NCI-H146 treated with DMSO at 0.1 percent for 48 hours (cell line): Measurements from ENCODE around the gene TBL1X.
"Not testable (repeated sequence)": the region's sequence is repeated elsewhere in the genome, so short reads cannot be mapped to it uniquely, and the experiment has no call there.

ENCODE experiments used
- DNase-seq: peaks from one replicate; lab custom pipeline; 2025; ENCODE audit not compliant: unreplicated experiment; lab: John Stamatoyannopoulos, UW

TBL1X gene

DNA sequence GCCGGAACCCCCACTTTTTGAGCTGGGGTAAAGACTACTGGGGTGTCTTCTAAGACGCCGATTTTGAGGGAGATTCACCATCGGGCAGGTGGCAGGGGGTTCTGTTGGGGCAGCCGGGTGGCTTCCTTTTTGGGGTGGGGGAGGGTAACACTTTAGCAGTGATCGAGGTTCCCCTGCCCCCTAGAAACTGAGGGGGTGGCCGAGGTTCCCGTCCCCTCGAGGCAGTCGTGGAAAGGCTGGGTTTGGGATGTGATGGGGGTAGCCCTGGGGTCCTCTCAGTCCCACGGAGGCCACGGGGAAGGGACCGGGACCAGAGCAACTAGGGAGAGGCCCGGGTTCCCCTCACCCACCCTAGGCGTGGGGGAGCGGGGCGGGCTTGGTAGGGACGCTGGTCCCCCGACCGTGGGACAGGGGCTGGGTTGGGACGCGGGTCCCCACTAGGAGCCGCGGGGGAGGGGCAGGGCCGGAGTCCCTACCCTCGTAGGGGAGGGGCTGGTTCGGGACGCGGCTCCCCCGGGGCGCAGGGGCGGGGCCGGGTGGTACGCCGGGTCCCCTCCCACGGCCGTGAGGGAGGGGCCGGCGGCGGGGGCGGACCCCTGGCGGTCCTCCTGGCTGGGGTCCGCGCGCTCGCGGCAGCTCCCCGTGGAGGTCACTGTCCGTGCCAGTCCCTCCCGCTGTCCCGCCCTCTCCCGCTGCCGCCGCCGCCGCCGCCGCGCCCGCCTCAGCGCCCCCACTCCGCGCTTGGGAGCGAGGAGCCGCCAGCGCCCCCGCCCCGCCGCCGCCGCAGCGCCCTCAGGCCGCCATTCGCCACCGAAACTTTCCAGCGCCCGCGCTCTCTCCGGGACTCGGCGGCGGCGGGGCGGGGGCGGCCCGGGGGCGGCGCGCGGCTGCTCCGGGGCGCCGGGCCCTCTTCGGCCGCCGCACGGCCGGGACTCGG lies at the start of gene TBL1X:
Gene TBL1X, plus strand, starts transcription at position 624 of the 937 bp plus-strand sequence. CDS start 188,529 bp downstream, outside the sequence.
- peak; percentile 15 for DNase-seq

DNA sequence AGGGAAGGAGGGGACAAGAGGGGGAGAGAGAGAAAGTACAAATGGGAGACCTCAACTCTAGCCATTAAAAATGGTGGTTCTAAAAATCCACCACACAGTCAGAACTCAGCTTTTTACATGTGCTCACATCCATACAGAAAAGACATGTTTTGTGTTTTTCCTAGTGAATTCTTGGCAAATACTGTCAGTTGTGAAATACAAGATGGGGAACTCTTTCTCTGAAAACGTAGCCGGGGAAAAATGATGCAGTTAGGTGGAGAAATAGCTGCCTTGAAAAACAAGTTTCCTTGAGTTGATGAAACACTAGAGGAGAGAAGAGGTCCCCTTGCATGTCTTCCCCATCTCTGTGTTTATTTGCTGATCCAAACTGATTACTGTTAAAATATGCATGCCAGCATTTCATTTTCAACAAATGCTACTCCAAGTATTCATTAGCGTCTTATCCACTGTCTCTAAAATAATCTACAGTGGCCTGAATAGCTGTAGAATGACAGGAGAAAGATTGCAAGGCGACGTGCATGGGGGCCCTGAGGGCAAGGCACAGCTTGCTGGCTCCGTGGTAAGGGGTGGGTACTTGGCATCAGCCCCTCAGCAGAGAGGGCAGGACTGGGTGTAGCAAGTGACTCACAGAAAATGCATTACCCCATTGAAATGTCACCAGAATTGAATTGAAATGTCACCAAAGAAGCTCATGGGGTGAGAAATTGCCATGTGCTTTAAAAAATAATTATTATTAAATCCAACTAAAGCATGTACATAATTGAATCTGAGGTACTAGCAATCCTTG lies 48.1 kb upstream of the TBL1X start:
- no peak for DNase-seq

DNA sequence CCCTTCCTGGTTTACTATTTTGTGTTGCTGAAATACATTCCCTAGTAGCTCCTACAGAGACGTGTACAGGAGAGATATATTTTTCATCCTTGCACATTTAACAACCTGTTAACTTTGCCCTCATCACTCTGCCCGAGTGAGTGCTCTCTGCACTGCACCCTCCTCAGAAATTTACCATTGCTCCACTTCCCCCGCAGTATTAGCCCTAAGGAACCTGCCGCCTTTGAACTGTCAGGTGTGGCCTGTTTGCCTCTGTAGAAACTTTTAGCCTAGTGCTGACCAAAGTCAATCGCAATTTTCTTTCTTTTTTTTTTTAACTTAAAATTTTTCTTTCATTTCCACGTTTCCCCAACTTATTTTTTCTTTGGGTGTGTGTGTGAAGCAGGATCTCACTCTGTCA lies 46.6 kb upstream of the TBL1X start:
- DNase-seq: no peak

DNA sequence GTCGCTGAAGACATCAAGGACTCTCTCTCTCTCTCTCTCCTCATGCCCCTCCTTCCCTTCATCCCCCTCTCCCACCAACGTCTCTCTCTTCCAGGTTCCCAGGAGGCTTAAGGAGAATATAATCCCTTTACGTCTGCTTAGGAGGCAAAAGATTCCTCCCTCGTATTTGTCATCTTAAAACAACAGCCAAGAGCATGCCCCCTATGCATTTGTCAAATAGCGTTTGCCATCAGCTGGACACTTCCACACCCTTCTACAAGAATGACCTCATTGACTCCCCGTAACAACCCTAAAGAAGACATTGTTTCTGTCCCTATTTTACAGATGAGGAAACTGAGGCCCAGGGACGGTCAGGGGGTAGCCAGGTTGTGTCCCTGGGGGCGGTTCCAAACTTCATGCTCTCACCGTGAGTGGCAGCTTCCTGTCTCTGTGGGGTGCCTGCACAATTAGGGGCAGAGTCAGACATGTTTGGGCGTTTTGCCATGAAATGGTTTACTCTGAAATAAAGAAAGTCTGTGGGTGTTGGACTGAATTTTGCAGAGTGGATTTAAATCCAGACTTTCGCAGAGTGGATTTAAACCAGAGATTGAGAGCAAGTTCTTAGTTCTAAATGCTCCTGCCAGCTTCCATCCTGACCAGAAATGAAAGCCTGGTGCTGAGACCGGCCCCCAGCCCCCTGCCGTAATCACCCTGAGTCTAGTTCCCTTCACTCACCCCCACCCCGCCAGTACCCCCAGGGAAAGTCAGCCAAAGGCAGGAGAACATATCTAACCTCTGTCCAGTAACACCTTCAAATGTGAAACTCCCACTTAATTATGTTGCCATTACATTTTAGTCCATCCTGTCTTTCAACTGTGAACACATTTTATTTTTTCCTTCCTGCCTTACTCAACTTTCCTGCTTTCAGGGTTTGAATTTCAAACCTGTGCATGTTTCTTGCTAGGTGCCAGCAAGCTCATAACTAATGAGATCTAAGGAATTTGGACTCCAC lies 44.3 kb upstream of the TBL1X start:
- DNase-seq: peak; percentile 5

DNA sequence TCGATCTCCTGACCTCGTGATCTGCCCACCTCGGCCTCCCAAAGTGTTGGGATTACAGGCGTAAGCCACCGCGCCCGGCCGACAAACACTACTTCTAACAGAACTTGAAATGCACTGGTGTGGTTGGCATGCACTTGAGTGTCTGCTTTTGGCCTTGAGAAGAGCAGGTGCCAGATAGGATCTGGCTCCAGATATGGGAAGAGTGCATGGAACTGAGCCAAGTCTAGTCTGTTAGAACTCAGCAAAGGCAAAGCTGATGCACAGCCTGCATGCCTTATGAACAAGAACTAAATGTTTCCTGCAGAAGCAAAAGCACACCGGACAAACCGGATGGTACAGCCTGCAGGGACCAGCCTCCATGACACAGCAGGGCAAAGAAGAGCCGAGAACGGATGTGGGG lies 35.1 kb upstream of the TBL1X start:
- DNase-seq: no peak

DNA sequence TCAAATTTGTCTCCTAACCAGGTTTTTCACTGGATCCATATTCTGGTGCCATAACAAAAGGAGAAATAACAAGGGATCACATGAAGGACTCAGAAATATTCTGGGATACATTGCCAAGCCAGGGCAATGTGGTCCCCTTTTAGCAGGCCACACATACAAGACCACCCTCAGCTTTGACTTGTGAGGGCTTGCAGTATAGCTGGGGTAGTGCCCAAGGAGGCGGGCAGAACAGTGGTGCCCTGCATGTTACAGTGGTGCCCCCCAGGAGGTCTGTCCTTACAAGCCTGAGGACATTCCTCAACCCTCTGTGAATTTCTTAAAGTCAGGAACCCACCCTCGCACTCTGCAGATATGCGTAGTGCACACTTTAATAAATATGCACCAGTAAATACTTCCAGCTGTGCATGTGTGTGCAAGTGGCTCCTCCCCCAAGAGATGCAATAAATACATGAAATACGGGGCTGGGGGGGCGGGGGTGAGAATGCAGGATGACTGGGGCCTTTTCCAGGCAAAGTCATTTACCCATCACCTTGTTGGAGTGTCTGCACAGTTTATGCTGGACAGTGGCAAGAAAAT lies 34.4 kb upstream of the TBL1X start:
- no peak for DNase-seq

DNA sequence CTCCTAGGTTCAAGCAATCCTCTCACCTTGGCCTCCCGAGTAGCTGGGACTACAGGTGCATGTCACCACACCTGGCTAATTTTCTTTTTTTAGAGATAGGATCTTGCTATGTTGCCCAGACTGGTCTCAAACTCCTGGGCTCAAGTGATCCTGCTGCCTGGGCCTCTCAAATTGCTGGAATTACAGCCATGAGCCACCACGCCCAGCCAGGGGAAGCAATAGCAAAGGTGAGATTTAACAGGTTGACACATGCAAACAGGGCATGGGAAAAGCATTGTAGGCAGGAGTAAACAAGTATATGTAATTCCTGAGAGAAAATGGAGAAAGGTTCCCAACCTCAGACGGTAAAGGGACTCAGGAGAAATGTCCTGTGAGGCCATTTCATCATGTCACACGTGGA lies 33.6 kb upstream of the TBL1X start:
- DNase-seq: no peak

DNA sequence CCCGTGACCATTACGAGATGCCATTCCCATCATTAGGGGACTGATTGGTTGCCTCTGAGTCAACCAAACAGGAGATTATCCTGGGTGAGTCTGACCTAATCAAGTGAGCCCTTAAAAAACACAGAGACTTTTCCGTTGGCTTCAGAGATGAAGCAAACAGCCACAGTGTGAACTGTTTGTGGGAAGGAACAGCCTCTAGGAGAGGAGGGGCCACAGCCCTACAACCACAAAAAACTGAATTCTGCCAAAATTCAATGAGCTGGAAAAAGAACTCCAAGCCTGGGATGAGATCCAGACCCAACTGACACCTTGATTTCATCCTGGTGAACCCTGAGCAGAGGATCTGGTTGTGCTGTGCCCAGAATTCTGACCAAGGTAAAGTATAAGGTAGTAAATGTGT lies 31.3 kb upstream of the TBL1X start:
- no peak for DNase-seq

DNA sequence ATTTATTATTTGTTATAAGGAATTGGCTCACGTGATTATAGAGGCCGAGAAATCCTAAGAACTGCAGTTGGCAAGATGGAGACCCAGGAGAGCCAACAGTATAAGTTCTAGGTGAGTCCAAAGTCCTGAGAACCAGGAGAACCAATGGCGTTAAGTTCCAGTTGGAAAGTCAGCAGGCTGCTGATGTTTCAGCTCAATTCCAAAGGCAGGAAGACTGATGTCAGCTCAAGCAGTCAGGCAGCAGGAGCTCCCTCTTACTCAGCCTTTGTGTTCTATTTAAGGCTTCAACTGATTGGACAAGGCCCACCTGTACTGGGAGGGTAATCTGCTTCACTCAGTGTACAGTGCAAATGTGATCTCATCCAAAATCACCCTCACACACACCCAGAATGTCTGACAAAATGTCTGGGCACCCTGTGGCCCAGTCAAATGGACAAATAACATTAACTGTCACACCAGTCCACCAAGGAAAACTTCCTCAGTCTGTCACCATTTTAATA lies 30.8 kb upstream of the TBL1X start:
- DNase-seq: no peak

DNA sequence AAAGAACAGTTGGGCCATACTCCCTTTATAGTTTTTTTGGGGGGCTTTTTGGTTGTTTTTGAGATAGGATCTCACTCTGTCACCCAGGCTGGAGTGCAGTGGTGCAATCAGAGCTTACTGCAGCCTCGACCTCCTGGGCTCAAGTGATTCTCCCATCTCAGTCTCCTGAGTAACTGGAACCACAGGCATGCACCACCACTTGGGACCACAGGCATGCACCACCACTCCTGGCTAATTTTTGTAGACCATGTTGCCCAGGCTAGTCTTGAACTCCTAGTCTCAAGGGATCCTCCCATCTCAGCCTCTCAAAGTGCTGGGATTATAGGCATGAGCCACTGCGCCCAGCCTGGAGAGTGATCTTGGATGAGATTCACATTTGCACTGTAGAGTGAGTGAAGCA lies 29.8 kb upstream of the TBL1X start:
- not testable (repeated sequence) for DNase-seq

DNA sequence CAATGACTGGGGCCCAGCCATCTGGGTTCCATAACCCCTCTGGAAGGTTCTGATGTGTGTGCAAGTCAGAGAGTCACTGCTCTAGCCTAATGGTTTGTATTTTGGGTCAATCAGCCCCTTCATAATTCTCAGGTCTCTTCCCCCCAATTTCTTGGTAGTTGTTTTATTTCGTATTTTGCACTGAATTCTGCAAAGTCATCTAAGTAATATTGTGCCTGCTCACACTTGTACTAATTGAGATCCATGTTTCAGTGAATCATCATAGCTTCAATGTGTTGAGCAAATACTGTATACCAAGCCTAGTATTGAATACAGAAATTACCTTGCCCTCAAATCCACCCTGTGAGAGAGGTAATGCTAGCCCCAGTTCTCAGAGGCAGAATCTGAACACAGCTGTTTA lies 28.0 kb upstream of the TBL1X start:
- DNase-seq: no peak

DNA sequence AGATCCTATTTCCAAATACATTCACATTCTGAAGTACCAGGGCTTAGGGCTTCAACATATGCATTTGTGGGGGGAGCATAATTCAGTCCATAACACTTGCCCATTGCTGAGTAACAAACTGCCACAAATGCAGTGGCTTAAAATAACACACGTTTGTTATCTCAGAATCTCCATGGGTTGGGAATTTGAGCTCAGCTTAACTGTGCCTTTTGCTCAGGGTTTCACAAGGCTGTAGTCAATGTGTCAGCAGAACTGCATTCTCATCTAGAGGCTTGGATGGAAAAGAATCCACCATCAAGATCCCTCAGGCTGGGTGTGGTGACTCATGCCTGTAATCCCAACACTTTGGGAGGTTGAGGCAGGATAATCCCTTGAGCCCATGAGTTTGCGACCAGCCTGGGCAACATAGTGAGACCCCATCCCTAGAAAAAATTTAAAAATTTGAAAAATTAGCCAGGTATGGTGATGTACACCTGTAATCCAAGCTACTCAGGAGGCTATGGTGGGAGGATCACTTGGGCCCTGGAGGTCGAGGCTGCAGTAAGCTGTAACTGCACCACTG lies 25.8 kb upstream of the TBL1X start:
- DNase-seq: no peak

DNA sequence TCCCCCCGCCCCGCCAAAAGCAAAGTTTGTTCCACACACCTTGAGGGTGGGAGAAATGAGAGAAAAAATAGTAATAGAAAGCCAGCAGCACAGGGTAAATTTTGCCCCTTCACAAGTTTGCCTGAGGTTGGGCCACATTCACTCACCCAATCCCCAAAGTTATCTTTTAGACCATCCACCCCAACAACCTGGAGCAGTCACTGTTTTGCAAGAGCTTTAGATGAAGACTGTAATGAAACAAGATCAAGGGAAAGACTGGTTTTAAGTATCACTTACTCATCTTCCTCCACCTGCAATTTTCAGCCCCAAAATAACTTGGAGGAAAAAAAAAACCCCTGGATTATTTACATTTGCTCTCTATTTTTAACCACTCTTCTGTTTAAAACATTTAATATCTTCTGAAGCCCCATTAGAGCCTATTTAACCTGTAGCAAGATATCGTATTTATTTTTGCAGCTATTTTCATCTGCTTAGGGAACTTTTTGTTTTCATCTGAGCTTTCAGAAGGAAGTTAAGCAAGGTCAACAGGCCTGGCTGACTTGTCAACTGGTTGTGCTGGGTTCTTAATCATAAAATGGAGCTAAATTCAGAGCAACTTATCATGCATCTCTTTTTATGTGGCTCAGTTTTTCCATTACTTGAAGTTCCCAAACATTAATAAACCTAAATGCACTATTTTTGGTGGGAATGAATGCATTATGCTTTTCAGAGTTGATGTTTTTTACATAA lies 24.6 kb upstream of the TBL1X start:
- no peak for DNase-seq

DNA sequence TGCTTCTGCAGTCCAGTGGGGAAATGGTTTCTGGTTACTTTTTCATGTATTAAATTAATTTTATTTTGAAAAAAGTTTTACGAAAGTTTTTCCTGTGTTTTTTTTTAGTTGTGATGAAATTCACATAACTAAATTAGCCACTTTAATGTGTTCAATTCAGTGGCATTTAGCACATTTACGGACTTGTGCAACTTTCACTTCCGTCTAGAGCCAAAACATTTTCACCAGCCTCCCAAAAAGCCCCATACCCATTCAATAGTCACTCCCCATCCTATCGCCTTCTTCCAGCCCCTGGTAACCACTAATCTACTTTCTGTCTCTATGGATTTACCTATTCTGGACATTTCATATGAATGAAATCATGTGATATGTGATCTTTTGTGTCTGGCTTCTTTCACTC lies 22.8 kb upstream of the TBL1X start:
- DNase-seq: no peak

DNA sequence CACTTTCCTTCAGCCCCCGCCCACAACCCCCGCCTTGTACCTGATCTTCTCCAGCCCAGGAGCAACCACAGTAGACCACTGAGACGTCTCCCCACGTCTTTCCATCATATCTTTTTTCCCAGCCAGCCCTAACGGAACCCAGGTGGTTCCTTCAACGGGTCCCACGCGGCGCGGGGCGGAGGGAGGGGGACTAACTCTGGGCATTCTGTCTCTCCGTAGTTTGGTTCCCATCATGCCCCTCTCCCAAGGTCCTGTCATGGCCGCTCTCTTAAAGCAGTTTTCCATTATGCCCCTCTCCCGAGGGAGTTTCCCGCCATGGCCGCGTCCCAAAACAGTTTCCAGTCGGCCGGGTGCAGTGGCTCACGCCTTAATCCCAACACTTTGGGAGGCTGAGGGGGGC lies 21.5 kb upstream of the TBL1X start:
- DNase-seq: no peak

DNA sequence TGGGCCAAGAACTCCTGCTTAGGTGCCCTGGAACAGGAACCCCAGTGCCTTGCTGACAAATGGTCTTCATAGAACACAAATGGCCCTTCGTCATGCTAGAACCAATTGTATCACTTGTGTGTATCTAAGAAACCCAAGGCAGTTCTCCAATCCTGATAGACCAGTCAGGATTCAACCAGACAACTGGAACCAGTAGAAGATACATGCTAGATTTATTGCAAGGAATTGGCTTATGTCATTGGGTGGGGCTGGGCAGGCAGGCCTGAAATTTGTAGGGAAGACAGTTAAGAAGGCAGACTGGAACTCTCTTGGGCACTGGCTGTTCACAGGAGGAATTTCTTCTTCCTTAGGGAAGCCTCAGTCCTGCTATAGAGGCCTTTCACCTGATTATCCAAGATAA lies 17.0 kb upstream of the TBL1X start:
- no peak for DNase-seq

DNA sequence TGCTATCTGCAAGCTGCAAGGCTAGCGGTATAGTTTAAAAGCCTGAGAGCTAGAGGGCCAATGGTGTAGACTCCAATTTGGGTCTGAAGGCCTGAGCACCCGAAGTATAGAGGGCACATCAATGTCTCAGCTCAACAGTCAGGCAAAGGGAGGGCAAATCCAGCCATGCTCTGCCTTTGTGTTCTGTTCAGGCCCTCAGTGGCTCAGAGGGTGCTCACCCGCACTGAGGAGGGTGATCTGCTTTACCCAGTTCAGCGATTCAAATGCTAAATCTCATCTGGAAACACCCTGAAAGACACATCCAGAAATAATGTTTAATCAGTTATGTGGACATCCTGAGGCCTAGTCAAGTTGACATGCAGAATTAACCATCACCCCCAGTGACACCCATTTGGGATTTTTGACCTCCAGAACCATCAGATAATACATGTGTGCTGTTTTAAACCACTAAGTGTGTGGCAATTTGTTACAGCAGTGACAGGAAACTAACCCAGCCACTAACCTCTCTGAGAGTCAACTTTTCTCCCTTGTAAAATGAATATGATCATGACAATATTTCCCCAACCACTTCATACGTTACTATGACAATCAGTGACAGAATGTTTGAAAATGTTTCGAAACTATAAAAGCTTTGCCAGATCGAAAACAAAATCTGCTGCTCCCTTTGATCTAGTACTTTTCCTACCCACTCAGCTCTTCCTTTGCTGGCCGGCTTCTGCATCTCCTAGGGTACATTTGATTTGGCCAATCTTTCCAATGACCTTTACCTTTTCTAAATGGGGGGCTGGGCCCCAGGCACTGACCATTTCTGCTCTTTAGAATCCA lies 8.4 kb upstream of the TBL1X start:
- DNase-seq: no peak

DNA sequence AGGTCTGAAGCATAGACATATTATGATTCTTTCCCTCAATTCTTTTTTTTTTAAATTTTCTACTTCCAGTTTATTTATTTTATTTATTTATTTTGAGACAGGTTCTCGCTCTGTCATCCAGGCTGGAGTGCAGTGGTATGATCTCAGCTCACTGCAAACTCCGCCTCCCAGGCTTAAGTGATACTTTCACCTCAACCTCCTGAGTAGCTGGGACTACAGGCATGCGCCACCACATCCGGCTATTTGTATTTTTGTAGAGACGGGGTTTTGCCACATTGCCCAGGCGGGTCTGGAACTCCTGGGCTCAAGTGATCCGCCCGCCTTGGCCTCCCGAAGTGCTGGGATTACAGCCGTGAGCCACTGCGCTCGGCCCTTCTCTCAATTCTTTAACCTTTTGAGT lies 6.8 kb upstream of the TBL1X start:
- not testable (repeated sequence) for DNase-seq
